Hematopoietic multipotent progenitor cell (in vitro differentiated cells): ENCODE data around the gene CD48. TPM values are rescaled to one million over a fixed set of nuclear protein-coding genes. Genes with fewer than 3 reads are reported as not detected.
"Not testable (repeated sequence)": the region's sequence is repeated elsewhere in the genome, so short reads cannot be mapped to it uniquely, and the experiment has no call there.

ENCODE experiments used
- DNase-seq, 3 donors: peaks; one replicate each; pipeline ENCODE4 v3.0.0-alpha.2; 2011 to 2015; ENCODE audit warnings: low read depth in 2 of 3, low spot score in 2 of 3
- total RNA-seq: library from RNA; depleted of rRNA; stranded (reverse); fragments of >200 nt; gene quantifications from one replicate; pipeline ENCODE4 v1.2.3, GENCODE V29; 2012

Gene CD48
- total RNA-seq, 1 donor = 18.0 TPM

- no peak for DNase-seq
These were observed 53.3 kb downstream of the CD48 start for GRCh38 chr1:160658162-160658813.

DNA sequence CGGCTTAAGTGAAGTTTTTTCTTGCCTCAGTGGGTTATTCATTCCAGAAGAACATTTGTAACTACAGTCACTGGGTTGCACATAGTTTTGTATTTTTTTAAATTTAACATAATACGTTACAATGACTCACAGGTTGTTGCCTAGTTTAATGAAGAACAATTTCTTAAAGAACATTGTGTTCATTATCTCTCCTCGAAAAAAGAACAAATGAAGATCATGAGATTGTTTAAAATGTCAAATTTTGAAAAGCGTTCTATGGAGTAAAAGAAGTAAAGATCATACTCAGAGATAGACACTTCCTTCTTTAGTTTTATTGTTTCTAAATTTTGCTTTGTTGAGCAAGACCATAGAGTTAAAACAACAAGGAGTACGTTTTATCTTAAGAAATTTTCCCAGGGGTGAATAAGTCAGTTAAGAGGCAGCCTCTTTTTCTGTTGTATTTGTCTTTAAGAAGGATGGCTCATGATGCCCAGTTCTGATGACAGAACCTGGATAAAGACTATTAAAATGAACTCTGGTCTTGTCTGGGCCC lies 54.3 kb downstream of the CD48 start:
- no peak for DNase-seq

- no peak for DNase-seq
These were observed 54.9 kb downstream of the CD48 start for GRCh38 chr1:160656737-160657136.

DNA sequence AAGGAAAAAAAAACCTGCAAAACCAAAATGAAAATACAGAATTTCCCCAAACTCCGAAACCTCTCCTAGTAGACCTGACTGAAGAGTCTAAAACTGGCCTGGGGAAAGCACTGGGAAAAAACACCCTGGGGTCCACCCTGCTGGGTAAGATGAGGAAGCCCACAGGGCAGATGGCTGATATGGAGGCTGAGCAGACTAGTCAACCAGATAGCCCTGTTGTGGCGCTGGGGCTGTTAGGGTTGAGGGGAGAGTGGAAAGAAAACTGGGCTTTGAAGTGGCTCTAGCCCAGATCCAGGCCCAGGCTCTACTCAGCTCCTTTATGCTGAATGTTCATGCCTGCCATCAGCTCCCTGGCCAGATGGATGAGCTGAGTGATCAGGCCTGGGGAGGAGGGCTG lies 58.0 kb downstream of the CD48 start:
- no peak for DNase-seq

GRCh38 chr1:160652924-160653619 lies 58.5 kb downstream of the CD48 start:
- DNase-seq = no peak

GRCh38 chr1:160652065-160652641 lies 59.5 kb downstream of the CD48 start:
- DNase-seq = not testable (repeated sequence)

GRCh38 chr1:160651433-160652064 lies 60.1 kb downstream of the CD48 start:
- peak in 1 of 3 donors; percentile 17 for DNase-seq

- no peak for DNase-seq
These were observed 64.3 kb downstream of the CD48 start for GRCh38 chr1:160647329-160647720.

GRCh38 chr1:160646711-160647328 lies 64.8 kb downstream of the CD48 start, which contains the start of gene SLAMF1:
Gene SLAMF1, minus strand, starts transcription at chr1:160647044. Its CDS starts 99 bp downstream, at chr1:160646945.
- peak in 2 of 3 donors; percentile 77 for DNase-seq

GRCh38 chr1:160646180-160646579 lies 65.4 kb downstream of the CD48 start:
- DNase-seq = no peak

- no peak for DNase-seq
These were observed 66.1 kb downstream of the CD48 start for GRCh38 chr1:160645386-160646130.

DNA sequence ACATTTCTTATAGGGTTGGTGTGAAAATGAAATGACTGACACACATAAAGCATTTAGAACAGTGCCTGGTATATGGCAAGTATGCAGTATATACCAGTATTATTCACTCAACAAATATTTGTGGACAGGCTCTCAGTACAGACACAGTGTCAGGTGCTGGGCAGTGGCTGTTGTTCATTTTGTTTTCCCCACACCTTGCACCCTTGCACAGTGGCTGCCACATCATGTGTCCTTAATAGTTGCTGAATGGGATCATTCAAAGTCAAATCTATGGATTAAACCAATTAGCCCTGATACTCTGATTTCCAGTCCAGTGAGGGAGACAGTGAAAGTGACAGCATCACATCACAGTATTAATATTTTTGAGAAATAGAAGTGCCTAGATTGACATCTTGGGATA lies 67.2 kb downstream of the CD48 start:
- no peak for DNase-seq

- no peak for DNase-seq
These were observed 68.5 kb downstream of the CD48 start for GRCh38 chr1:160643138-160643537.

DNA sequence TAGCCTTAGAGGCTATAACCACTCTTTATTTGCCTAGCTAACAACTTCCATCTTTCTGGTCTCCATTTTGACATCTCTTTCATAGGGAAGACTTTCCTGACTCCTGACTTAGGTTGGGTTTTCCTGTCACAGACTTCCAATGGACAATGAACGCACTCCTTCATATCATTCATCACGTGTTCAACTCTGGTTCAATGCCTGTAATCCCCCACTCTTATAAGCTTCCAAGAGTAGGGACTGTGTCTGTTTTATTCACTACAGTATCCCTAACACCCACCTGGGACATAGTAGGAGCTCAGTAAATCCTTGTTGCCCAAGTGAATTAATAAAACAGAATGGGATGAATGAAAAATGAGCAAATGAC lies 69.4 kb downstream of the CD48 start:
- no peak for DNase-seq

GRCh38 chr1:160641323-160642280 lies 70.0 kb downstream of the CD48 start:
- peak in 2 of 3 donors; percentile 71 for DNase-seq

GRCh38 chr1:160640359-160641123 lies 71.1 kb downstream of the CD48 start:
- DNase-seq = peak in 1 of 3 donors; percentile 20

DNA sequence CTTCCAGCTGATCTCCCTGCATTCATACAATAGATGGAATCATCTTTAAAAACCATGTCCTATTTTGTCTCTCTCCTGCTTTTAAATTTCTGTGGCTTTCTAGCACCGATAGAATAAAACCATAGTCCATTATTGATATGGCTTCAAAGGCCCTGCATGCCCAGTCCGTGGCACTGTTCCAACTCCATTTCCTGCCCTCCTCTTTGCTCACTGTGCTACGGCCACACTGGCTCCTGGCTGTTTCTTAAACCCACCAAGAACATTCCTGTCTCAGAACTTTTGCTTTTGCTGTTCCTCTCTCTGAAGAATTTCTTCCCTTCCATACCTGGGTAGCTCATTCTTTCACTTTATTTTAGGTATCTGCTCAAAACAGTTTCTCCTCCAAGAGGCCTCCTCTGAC lies 72.0 kb downstream of the CD48 start:
- no peak for DNase-seq

DNA sequence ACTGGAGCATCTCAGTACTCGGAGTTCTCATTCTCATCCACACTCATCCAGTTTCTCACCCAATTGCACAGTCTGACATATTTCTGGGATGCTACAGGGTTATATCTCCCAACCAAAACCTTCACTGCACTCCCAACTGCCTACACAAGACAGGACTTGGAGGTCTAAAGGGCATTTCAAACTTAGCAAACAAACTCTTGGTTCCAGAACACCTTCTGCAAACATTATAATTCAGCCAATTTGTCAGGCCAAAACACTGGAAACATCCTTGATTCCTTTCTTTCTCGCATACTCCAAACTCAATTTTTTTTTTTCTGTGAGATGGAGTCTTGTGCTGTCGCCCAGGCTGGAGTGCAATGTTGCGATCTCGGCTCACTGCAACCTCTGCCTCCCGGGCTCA lies 72.7 kb downstream of the CD48 start:
- no peak for DNase-seq
